Measurements from ENCODE around the gene TMEM141.
A peak's percentile ranks its signal among the peaks of the same experiment; 100 is the strongest.

The TMEM141 gene

DNA sequence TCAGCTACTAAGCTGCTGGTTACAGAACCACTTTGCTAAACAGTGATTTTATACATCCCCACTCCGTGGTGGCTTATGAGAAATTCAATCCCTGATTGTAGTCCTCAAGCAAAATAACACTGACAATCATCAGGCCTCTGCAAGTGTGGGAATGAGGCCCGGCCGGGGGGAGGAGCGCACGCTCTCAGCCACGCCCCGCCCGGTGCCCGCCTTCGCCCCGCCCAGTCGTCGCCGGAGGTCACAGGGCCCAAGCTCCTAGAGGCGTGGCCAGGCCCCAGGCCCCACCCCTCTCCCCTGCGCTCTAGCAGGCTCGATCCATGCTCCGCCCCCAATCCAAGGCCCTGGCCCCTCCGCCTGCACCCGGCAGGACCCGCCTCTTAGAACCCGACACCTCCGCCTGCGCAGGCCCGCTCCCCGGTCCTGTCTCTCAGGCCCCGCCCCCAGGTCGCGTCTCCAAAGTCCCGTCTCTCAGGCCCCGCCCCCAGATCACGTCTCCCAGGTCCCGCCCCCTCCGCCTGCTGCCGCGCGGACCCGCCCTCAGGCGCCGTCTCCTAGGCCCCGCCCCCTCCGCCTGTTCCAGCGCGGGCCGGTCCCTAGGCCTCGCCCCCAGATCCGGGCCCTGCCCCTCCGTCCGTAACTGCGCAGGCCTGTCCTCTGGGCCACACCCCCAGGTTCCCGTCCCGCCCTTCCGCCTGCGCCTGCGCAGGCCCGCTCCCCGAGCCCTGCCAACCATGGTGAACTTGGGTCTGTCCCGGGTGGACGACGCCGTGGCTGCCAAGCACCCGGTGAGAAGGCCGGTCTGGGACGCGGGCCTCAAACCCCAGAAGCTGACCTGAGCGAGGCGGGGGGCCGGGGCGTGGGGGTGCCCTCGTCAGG, at the start of gene TMEM141:
TMEM141 (plus strand) TSS at position 705 of the 876 bp plus-strand sequence; CDS start at position 732, 27 bp downstream.
- peak within 1 kb of the TSS; percentile 32 for H3K9ac ChIP-seq (ENCODE audit: low read length)
- H3K27ac ChIP-seq (ENCODE audit: low read depth, low read length): peak within 1 kb of the TSS; percentile 94
- no peaks in the 10 kb centered on the region for H3K9me3 ChIP-seq (ENCODE audit: low read length)
- peak within 1 kb of the TSS; percentile 66 to 70 for H3K4me3 ChIP-seq (ENCODE audit: low read depth in 1 of 2, low read length in 2 of 2)
- peaks cover 18% of the 10 kb centered on the region for H3K4me1 ChIP-seq (ENCODE audit: insufficient read depth, low read length)
- peaks cover 0 to 5% of the 10 kb centered on the region in 2 donors for H3K27me3 ChIP-seq (ENCODE audit: control insufficient read depth in 1 of 2, insufficient read depth in 2 of 2, low read length in 2 of 2)
- H3K36me3 ChIP-seq (ENCODE audit: insufficient read depth, low read length): peaks cover 6% of the 10 kb centered on the region

- no peak overlapping the region for H3K27ac ChIP-seq (ENCODE audit: low read depth, low read length)
- H3K4me3 ChIP-seq (ENCODE audit: low read depth in 1 of 2, low read length in 2 of 2): no peak overlapping the region
- H3K36me3 ChIP-seq (ENCODE audit: insufficient read depth, low read length): no peaks in the 10 kb centered on the region
- H3K9ac ChIP-seq (ENCODE audit: low read length): no peak overlapping the region
- H3K27me3 ChIP-seq (ENCODE audit: control insufficient read depth in 1 of 2, insufficient read depth in 2 of 2, low read length in 2 of 2): peaks cover 13 to 46% of the 10 kb centered on the region in 2 donors
- H3K9me3 ChIP-seq (ENCODE audit: low read length): no peaks in the 10 kb centered on the region
- no peaks in the 10 kb centered on the region for H3K4me1 ChIP-seq (ENCODE audit: insufficient read depth, low read length)
Observed at GRCh38 chr9:136741883-136742571, 49.1 kb upstream of the TMEM141 start.

DNA sequence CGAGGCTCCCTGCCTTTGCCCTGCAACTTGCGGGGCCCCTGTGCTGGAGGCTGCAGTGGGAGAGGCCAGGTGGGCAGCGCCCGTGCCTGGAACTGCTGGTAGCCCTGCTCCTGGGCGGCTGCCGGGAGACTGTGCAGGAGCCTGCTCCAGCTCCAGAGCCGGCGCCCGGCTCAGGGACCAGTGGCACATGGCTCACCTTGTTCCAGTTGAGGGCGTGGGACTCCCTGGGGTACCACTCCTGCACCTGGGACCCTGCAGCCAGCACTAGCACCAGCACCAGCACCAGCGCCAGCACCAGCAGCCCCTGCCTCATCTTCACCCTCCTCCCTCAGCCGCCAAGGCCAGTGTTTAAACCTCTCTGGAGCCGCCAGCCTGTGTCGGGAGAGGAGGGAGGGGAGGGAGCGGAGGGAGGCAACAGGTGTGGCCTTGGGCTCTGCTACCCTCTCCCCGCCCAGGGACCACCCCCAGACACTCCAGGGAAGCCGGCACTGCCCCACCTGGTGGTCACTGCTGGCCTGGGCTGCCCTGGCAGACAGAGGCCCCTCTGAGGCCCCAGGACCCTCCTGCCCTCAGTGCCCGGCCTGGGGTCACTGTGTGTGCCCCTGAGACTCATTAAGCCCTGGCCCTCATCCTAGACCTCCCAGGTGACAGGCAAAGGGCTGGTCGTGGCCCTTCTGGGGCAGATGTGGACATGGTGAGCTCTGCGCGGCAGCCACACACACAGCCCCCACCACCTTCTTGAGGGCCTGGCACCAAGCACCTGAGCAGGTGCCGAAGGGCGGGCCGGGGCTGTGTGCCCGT, 48.4 kb upstream of the TMEM141 start, which contains the start of gene LCN10:
LCN10 (minus strand) TSS at position 350 of the 801 bp plus-strand sequence; CDS start at position 313, 37 bp downstream.
- no peak within 1 kb of the TSS for H3K9ac ChIP-seq (ENCODE audit: low read length)
- no peaks in the 10 kb centered on the region for H3K4me1 ChIP-seq (ENCODE audit: insufficient read depth, low read length)
- no peak within 1 kb of the TSS for H3K4me3 ChIP-seq (ENCODE audit: low read depth in 1 of 2, low read length in 2 of 2)
- no peaks in the 10 kb centered on the region for H3K36me3 ChIP-seq (ENCODE audit: insufficient read depth, low read length)
- peaks cover 13 to 46% of the 10 kb centered on the region in 2 donors for H3K27me3 ChIP-seq (ENCODE audit: control insufficient read depth in 1 of 2, insufficient read depth in 2 of 2, low read length in 2 of 2)
- H3K9me3 ChIP-seq (ENCODE audit: low read length): no peaks in the 10 kb centered on the region
- no peak within 1 kb of the TSS for H3K27ac ChIP-seq (ENCODE audit: low read depth, low read length)

GRCh38 chr9:136743639-136744211, 47.4 kb upstream of the TMEM141 start:
- H3K36me3 ChIP-seq (ENCODE audit: insufficient read depth, low read length): no peaks in the 10 kb centered on the region
- H3K27me3 ChIP-seq (ENCODE audit: control insufficient read depth in 1 of 2, insufficient read depth in 2 of 2, low read length in 2 of 2): peaks cover 13 to 46% of the 10 kb centered on the region in 2 donors
- no peak overlapping the region for H3K9ac ChIP-seq (ENCODE audit: low read length)
- H3K27ac ChIP-seq (ENCODE audit: low read depth, low read length): no peak overlapping the region
- no peaks in the 10 kb centered on the region for H3K4me1 ChIP-seq (ENCODE audit: insufficient read depth, low read length)
- no peaks in the 10 kb centered on the region for H3K9me3 ChIP-seq (ENCODE audit: low read length)
- no peak overlapping the region for H3K4me3 ChIP-seq (ENCODE audit: low read depth in 1 of 2, low read length in 2 of 2)

DNA sequence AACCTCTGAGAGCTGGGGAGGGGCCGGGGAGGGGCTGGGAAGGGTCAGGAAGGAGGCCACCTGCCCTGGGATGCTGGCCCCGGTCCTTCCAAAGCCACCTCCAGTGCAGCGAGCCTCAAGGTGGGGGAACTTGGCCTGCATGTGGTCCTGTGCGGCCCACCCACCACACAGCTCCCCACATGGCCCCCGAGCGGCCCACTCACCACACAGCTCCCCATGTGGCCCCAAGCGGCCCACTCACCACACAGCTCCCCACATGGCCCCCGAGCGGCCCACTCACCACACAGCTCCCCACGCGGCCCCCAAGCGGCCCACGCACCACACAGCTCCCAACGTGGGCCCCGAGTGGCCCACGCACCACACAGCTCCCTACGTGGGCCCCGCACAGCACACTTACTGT, 46.4 kb upstream of the TMEM141 start:
- no peak overlapping the region for H3K4me3 ChIP-seq (ENCODE audit: low read depth in 1 of 2, low read length in 2 of 2)
- no peak overlapping the region for H3K9ac ChIP-seq (ENCODE audit: low read length)
- no peak overlapping the region for H3K27ac ChIP-seq (ENCODE audit: low read depth, low read length)
- H3K36me3 ChIP-seq (ENCODE audit: insufficient read depth, low read length): no peaks in the 10 kb centered on the region
- no peaks in the 10 kb centered on the region for H3K4me1 ChIP-seq (ENCODE audit: insufficient read depth, low read length)
- peaks cover 13 to 46% of the 10 kb centered on the region in 2 donors for H3K27me3 ChIP-seq (ENCODE audit: control insufficient read depth in 1 of 2, insufficient read depth in 2 of 2, low read length in 2 of 2)
- no peaks in the 10 kb centered on the region for H3K9me3 ChIP-seq (ENCODE audit: low read length)

GRCh38 chr9:136745389-136746154, 45.6 kb upstream of the TMEM141 start:
- no peaks in the 10 kb centered on the region for H3K36me3 ChIP-seq (ENCODE audit: insufficient read depth, low read length)
- H3K27me3 ChIP-seq (ENCODE audit: control insufficient read depth in 1 of 2, insufficient read depth in 2 of 2, low read length in 2 of 2): peaks cover 13 to 42% of the 10 kb centered on the region in 2 donors
- H3K4me3 ChIP-seq (ENCODE audit: low read depth in 1 of 2, low read length in 2 of 2): no peak overlapping the region

GRCh38 chr9:136746155-136746490, 45.0 kb upstream of the TMEM141 start:
- no peaks in the 10 kb centered on the region for H3K9me3 ChIP-seq (ENCODE audit: low read length)
- H3K9ac ChIP-seq (ENCODE audit: low read length): no peak overlapping the region
- no peaks in the 10 kb centered on the region for H3K36me3 ChIP-seq (ENCODE audit: insufficient read depth, low read length)
- no peak overlapping the region for H3K4me3 ChIP-seq (ENCODE audit: low read depth in 1 of 2, low read length in 2 of 2)
- peaks cover 13 to 37% of the 10 kb centered on the region in 2 donors for H3K27me3 ChIP-seq (ENCODE audit: control insufficient read depth in 1 of 2, insufficient read depth in 2 of 2, low read length in 2 of 2)
- no peak overlapping the region for H3K27ac ChIP-seq (ENCODE audit: low read depth, low read length)
- H3K4me1 ChIP-seq (ENCODE audit: insufficient read depth, low read length): no peaks in the 10 kb centered on the region

More at GRCh38 chr9:136745389-136746154, 45.6 kb upstream of the TMEM141 start:
- Histone ChIP-seq H3K9me3 (ENCODE audit: low read length) (no peaks in the 10 kb centered on the region), H3K27ac (ENCODE audit: low read depth, low read length) (no peak overlapping the region), H3K4me1 (ENCODE audit: insufficient read depth, low read length) (no peaks in the 10 kb centered on the region), H3K9ac (ENCODE audit: low read length) (no peak overlapping the region)

DNA sequence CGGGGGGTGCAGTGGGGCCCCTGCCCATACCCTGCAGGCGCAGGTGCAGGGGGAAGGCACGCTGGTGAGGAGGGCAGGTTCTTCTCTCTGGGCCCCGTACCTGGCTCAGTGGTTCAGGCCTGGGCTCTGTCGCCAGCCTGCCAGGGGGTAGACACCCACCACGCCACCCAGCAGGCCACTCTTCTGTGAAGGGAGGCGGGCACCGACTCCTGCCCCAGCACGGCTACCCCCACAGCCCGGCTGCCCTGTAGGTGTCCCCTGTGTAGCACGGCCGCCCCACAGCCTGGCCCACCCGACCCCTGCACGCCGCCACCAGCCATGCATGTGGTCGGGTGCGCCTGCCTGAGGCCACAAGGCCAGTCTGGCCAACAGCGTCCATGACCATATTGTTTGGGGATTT, 44.5 kb upstream of the TMEM141 start:
- Histone ChIP-seq H3K9ac (ENCODE audit: low read length) (no peak overlapping the region), H3K27ac (ENCODE audit: low read depth, low read length) (no peak overlapping the region), H3K4me3 (ENCODE audit: low read depth in 1 of 2, low read length in 2 of 2) (no peak overlapping the region), H3K27me3 (ENCODE audit: control insufficient read depth in 1 of 2, insufficient read depth in 2 of 2, low read length in 2 of 2) (peaks cover 10 to 32% of the 10 kb centered on the region in 2 donors), H3K9me3 (ENCODE audit: low read length) (no peaks in the 10 kb centered on the region), H3K4me1 (ENCODE audit: insufficient read depth, low read length) (no peaks in the 10 kb centered on the region), H3K36me3 (ENCODE audit: insufficient read depth, low read length) (no peaks in the 10 kb centered on the region)

GRCh38 chr9:136747161-136748060, 43.7 kb upstream of the TMEM141 start:
- peaks cover 7 to 24% of the 10 kb centered on the region in 2 donors for H3K27me3 ChIP-seq (ENCODE audit: control insufficient read depth in 1 of 2, insufficient read depth in 2 of 2, low read length in 2 of 2)
- no peaks in the 10 kb centered on the region for H3K9me3 ChIP-seq (ENCODE audit: low read length)
- H3K4me3 ChIP-seq (ENCODE audit: low read depth in 1 of 2, low read length in 2 of 2): no peak overlapping the region
- no peaks in the 10 kb centered on the region for H3K36me3 ChIP-seq (ENCODE audit: insufficient read depth, low read length)
- H3K27ac ChIP-seq (ENCODE audit: low read depth, low read length): no peak overlapping the region
- no peak overlapping the region for H3K9ac ChIP-seq (ENCODE audit: low read length)
- no peaks in the 10 kb centered on the region for H3K4me1 ChIP-seq (ENCODE audit: insufficient read depth, low read length)

- Histone ChIP-seq H3K27me3 (ENCODE audit: control insufficient read depth in 1 of 2, insufficient read depth in 2 of 2, low read length in 2 of 2) (peaks cover 7 to 16% of the 10 kb centered on the region in 2 donors), H3K9ac (ENCODE audit: low read length) (no peak within 1 kb of the TSS), H3K9me3 (ENCODE audit: low read length) (no peaks in the 10 kb centered on the region), H3K27ac (ENCODE audit: low read depth, low read length) (no peak within 1 kb of the TSS), H3K4me1 (ENCODE audit: insufficient read depth, low read length) (no peaks in the 10 kb centered on the region), H3K36me3 (ENCODE audit: insufficient read depth, low read length) (no peaks in the 10 kb centered on the region), H3K4me3 (ENCODE audit: low read depth in 1 of 2, low read length in 2 of 2) (no peak within 1 kb of the TSS)
Observed at GRCh38 chr9:136748201-136748600, 42.9 kb upstream of the TMEM141 start, which contains the start of gene LCN6. LCN6 (minus strand) TSS chr9:136748525; CDS start chr9:136748483, 42 bp downstream.
